ENCODE results near the gene DLG5.

GRCh38 chr10:77909021-77909748 is 17.4 kb downstream of the DLG5 start:
- TF ChIP-seq CTCF (IDR thresholded peaks at IDR 0.05; ENCODE audit: borderline replicate concordance, extremely low read depth, low read length, poor library complexity, severe bottlenecking) = no peak
- TF ChIP-seq EZH2 (IDR thresholded peaks at IDR 0.05; ENCODE audit: borderline replicate concordance, low read depth, low read length, severe bottlenecking) = no peak
